Stimulated activated CD8-positive, alpha-beta memory T cell treated with anti-CD3 and anti-CD28 coated beads, Interleukin-12 subunit alpha, Interleukin-12 subunit beta, amount 100 ng/mL, for 4 hours (primary cell): ENCODE measurements around the gene FAF2.
"Not testable (repeated sequence)": the region's sequence is repeated elsewhere in the genome, so short reads cannot be mapped to it uniquely, and the experiment has no call there.

Source experiments
- DNase-seq: peaks from one replicate; pipeline ENCODE4 v3.0.0-alpha.2; 2020; ENCODE audit warnings: low read depth

FAF2 gene

GRCh38 chr5:176458904-176459561, 10.8 kb downstream of the FAF2 start:
- no peak for DNase-seq

GRCh38 chr5:176461349-176461748, 13.2 kb downstream of the FAF2 start:
- no peak for DNase-seq

GRCh38 chr5:176463113-176463764, 15.1 kb downstream of the FAF2 start:
- DNase-seq: no peak

GRCh38 chr5:176466245-176466871, 18.2 kb downstream of the FAF2 start:
- no peak for DNase-seq

GRCh38 chr5:176469296-176469695, 21.1 kb downstream of the FAF2 start:
- DNase-seq: no peak

- DNase-seq: no peak
These were observed 22.4 kb downstream of the FAF2 start for GRCh38 chr5:176470539-176470938.

- DNase-seq: no peak
These were observed 22.9 kb downstream of the FAF2 start for GRCh38 chr5:176471098-176471497.

GRCh38 chr5:176473335-176474006, 25.3 kb downstream of the FAF2 start:
- DNase-seq: no peak

GRCh38 chr5:176474476-176474875, 26.3 kb downstream of the FAF2 start:
- DNase-seq: no peak

- no peak for DNase-seq
These were observed 33.5 kb downstream of the FAF2 start for GRCh38 chr5:176481711-176482110.

- no peak for DNase-seq
These were observed 37.0 kb downstream of the FAF2 start for GRCh38 chr5:176485176-176485575.

GRCh38 chr5:176486189-176486757, 38.1 kb downstream of the FAF2 start:
- no peak for DNase-seq

GRCh38 chr5:176487160-176487559, 39.0 kb downstream of the FAF2 start:
- DNase-seq: not testable (repeated sequence)

GRCh38 chr5:176489077-176489476, 40.9 kb downstream of the FAF2 start:
- DNase-seq: no peak

- DNase-seq: no peak
These were observed 42.1 kb downstream of the FAF2 start for GRCh38 chr5:176490301-176490700.

GRCh38 chr5:176491101-176491502, 42.9 kb downstream of the FAF2 start:
- no peak for DNase-seq

GRCh38 chr5:176491901-176492300, 43.7 kb downstream of the FAF2 start:
- no peak for DNase-seq

- no peak for DNase-seq
These were observed 44.2 kb downstream of the FAF2 start for GRCh38 chr5:176492431-176492830.

GRCh38 chr5:176497852-176498251, 49.7 kb downstream of the FAF2 start:
- DNase-seq: no peak

- DNase-seq: no peak
These were observed 51.1 kb downstream of the FAF2 start for GRCh38 chr5:176499273-176499672.

- no peak for DNase-seq
These were observed 52.3 kb downstream of the FAF2 start for GRCh38 chr5:176500511-176500910.

GRCh38 chr5:176501333-176501732, 53.1 kb downstream of the FAF2 start:
- DNase-seq: no peak

- no peak for DNase-seq
These were observed 55.3 kb downstream of the FAF2 start for GRCh38 chr5:176503496-176503895.
